A549 treated with CpdA at 1 μM for 4 hours (cell line): ENCODE measurements around the gene SIVA1. TPM values are rescaled to one million over a fixed set of nuclear protein-coding genes. Genes with fewer than 3 reads are reported as not detected.

Experiments
- total RNA-seq: library from RNA; stranded (reverse); fragments of 200-300 nt; extraction: Qiagen RNA extraction; gene quantifications from 5 replicates; pipeline ENCODE4 v1.2.3, GENCODE V29; 2022; ENCODE audit warnings: low read depth

SIVA1 gene, protein sequence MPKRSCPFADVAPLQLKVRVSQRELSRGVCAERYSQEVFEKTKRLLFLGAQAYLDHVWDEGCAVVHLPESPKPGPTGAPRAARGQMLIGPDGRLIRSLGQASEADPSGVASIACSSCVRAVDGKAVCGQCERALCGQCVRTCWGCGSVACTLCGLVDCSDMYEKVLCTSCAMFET
- 135 to 218 TPM (median 184 TPM) in 5 replicates for total RNA-seq

DNA sequence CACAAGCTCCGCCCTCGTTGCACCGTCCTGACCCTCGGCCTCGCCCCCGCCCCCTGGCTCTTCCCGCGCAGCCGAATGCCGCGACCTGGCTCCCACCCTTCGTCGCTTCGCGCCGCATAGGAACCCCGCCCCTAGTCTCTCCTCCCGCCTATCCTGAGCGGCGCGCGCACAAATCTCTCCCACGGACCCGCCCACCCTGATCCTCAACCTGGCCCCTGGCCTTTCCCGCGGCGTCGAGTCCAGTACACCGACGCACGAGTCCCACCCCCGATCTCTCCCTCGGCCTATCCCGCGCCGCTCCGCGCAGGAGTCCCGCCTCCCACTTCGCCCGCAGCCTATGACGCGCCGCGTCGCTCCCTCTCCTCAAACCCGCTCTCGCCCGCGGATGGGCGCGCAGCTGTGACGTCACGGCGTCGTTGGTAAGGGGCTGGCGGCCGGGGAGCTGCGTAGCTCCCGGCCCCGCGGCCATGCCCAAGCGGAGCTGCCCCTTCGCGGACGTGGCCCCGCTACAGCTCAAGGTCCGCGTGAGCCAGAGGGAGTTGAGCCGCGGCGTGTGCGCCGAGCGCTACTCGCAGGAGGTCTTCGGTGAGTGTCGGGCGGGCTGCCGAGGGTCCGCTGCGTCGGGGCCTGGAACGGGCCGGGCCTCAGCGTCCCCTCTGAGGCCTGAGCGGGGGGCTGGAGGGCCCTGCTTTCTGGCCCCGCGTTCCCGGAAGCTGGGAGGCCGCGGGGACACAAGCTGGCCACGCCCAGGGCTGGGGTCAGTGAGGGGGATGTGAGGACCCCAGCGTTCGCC, at the start of gene SIVA1:
Gene SIVA1 (plus strand): TSS at position 413 of the 793 bp plus-strand sequence. CDS start 55 bp downstream, at position 468.

DNA sequence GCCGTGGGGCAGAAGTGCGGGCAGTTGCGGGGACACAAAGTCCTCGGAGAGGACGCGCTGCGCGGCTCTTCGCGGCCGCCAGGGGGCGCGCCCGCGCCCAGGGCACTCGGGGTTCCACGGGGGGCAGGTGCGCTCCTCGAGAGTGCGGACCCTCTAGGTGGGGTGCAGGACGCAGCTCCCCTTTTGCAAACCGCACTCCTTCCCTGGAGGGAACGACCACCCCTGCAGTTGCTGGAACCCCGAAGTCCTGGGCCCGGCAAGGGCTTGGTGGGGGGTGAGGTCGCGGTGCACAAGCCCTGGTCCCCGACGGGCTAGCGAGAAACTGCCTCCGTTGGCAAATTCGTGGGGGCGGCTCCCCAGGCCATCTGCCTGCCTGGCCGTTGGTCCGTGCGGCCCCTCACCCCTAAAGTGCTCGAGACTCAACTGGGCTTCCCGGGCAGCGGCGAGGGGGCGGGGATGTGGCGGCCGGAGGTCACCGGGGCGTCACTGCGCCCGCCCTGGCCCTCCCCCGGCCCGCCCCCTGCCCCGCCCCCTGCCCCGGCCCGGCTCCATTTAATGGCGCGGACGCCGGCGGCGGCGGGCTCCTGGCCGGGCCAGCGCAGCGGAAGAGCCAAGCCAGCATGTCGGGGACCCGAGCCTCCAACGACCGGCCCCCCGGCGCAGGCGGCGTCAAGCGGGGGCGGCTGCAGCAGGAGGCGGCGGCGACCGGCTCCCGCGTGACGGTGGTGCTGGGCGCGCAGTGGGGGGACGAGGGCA, 29.1 kb upstream of the SIVA1 start, which contains the start of gene ADSS1:
Gene ADSS1 (plus strand): TSS at position 579 of the 756 bp plus-strand sequence. CDS start 42 bp downstream, at position 621.

DNA sequence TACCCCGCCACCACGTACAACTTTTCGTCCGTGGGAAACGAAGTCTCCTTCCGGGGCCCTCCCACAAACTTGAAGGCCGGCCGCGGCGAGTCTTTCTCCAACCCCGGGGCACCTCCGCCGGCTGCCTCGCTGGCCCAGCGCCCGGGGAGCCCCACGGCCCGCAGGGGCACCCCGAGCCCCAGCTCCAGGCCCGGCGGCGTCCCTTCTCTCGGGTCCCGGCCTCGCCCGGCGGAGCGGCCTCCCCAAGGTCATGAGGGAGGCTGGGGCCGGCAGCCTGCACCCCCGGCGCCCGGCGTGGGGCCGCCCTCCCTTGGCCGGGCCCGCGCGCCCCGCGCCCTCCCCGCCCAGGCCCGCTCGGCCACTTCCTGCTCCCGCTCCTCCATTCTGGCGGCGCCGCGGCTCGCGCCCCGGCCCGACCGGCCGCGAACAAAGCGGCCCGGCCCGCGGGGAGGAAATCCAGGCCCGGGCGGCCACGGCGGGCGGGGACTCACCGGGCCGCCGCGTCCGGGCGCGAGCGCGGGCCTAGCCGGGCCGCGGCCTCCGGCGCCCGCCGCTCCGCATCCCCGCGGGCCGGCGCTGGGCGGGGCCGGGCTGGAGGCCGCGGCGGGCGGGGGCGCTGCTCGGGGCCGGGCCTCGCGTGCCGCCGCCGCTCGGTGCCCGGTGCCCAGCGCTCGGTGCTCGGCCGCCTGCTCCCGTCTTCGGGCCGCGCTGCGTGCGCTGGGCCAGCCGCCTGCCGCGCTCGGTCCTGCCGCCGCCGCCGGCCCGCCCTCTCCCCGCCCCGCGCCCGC, 42.2 kb downstream of the SIVA1 start, which contains the start of gene AKT1:
Gene AKT1 (minus strand): TSS at position 756 of the 788 bp plus-strand sequence. CDS start 3,105 bp downstream, outside the sequence.

DNA sequence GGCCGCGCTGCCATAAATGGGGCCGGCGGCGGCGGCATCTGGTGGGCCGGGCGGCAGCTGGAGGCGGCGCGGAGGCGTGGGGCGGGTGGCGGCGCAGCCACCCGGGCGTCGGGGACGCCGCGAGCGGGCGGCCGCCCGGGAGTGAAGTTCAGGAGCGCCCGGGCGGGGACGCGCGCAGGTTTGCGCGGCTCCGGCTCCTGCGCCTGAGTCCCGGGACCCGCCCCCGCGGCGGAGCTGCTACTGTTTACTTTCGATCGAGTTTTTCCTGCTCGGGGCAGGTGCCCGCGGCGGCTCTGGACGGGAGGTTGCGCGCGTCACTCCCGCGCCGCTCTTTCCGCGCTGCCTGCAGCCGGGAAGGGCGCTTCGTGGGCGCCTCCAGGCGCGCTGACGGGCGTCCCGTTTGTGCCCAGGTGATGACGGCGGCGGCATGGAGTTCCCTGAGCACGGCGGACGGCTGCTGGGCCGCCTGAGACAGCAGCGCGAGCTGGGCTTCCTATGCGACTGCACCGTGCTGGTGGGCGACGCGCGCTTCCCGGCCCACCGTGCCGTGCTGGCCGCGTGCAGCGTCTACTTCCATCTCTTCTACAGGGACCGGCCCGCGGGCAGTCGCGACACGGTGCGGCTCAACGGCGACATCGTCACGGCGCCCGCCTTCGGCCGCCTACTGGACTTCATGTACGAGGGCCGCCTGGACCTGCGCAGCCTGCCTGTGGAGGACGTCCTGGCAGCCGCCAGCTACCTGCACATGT, 48.0 kb downstream of the SIVA1 start, which contains the start of gene ZBTB42:
Gene ZBTB42 (plus strand): TSS at position 331 of the 749 bp plus-strand sequence. CDS start 97 bp downstream, at position 428.

Other genes starting within 250 kb of the SIVA1 start
- gene C14orf180, start 173.4 kb upstream of the SIVA1 start, total RNA-seq, result not detected in 5 replicates
- 0.15 to 0.63 TPM (median 0.38 TPM) in 5 replicates for gene TMEM179, start 148.4 kb upstream of the SIVA1 start, total RNA-seq
- 87.4 to 152 TPM (median 142 TPM) in 5 replicates for gene INF2, start 63.5 kb upstream of the SIVA1 start, total RNA-seq
- 5.6 to 8.9 TPM (median 6.7 TPM) in 5 replicates for gene ADSS1, start 28.9 kb upstream of the SIVA1 start, total RNA-seq
- gene AKT1, start 42.6 kb downstream of the SIVA1 start, total RNA-seq, result 93.7 to 110 TPM (median 103 TPM) in 5 replicates
- gene ZBTB42, start 48.0 kb downstream of the SIVA1 start, total RNA-seq, result 2.3 to 3.5 TPM (median 2.9 TPM) in 5 replicates
- gene CEP170B, start 112.1 kb downstream of the SIVA1 start, total RNA-seq, result 19.0 to 27.2 TPM (median 20.7 TPM) in 5 replicates
- 0.13 to 0.39 TPM (median 0.21 TPM) in 5 replicates for gene PLD4, start 171.7 kb downstream of the SIVA1 start, total RNA-seq
- gene AHNAK2, start 225.2 kb downstream of the SIVA1 start, total RNA-seq, result 178 to 245 TPM (median 196 TPM) in 5 replicates
- 13.6 to 17.5 TPM (median 15.7 TPM) in 5 replicates for gene CLBA1, start 232.6 kb downstream of the SIVA1 start, total RNA-seq